GM13977 (cell line): Measurements from ENCODE around the gene NKAIN4.

Source experiments
- DNase-seq: peaks from one replicate; pipeline ENCODE4 v3.0.0; 2012; ENCODE audit warnings: low spot score
- in situ Hi-C: fragments of 300-500 bp; cut with MboI; formaldehyde crosslinking; loops from one replicate; pipeline ENCODE4 v1.12.0; 2022; ENCODE audit warnings: low sequenced_read_pairs, low pct_unique_long_range_greater_than_20kb, mixed read lengths, inconsistent platforms; ENCODE audit not compliant: unreplicated experiment
- TF ChIP-seq, protein P1 (sequence below): IDR thresholded peaks from 2 replicates; pipeline ENCODE4 v1.5.1; 2012; ENCODE audit warnings: mild to moderate bottlenecking, control low read depth; ENCODE audit not compliant: insufficient read depth; ENCODE audit errors: extremely low read depth, missing control alignments

NKAIN4 gene

DNA sequence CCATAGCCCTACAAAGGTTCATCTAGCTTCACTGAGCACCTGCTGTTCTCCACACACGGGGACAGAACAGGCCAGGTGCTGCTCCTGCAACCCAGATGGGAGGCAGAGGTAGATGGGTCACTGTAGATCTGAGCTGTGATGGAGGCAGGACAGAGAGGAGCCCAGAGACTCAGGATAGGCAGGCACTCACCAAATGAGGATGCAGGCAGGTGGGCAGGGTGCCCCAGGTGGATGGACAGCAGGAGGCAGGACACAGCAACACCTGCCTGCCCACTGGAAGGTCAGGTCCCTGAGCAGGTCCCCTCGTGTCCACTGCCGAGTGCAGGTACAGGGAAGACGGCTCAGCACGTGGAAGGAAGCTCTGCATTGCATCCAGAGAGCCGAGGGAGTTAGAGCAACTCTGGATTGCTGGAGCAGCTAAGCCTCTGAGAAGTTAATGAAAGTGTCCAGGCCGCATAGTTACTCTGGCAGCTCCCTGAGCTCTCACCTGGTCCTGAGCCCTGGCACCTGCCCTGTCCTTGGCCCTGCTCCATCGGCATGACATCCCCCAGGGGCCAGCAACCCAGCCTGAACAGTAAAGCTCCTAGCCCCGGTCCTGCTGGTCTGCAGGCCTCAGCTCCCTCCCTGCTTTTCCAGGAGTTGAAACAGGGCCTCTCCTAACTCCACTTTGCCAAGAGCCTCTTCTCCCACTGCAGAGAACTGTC is 33.4 kb downstream of the NKAIN4 start:
- no peak for DNase-seq
- in situ Hi-C loops, result no loop called here
- TF ChIP-seq, protein P1, sequence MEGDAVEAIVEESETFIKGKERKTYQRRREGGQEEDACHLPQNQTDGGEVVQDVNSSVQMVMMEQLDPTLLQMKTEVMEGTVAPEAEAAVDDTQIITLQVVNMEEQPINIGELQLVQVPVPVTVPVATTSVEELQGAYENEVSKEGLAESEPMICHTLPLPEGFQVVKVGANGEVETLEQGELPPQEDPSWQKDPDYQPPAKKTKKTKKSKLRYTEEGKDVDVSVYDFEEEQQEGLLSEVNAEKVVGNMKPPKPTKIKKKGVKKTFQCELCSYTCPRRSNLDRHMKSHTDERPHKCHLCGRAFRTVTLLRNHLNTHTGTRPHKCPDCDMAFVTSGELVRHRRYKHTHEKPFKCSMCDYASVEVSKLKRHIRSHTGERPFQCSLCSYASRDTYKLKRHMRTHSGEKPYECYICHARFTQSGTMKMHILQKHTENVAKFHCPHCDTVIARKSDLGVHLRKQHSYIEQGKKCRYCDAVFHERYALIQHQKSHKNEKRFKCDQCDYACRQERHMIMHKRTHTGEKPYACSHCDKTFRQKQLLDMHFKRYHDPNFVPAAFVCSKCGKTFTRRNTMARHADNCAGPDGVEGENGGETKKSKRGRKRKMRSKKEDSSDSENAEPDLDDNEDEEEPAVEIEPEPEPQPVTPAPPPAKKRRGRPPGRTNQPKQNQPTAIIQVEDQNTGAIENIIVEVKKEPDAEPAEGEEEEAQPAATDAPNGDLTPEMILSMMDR, result no peak

DNA sequence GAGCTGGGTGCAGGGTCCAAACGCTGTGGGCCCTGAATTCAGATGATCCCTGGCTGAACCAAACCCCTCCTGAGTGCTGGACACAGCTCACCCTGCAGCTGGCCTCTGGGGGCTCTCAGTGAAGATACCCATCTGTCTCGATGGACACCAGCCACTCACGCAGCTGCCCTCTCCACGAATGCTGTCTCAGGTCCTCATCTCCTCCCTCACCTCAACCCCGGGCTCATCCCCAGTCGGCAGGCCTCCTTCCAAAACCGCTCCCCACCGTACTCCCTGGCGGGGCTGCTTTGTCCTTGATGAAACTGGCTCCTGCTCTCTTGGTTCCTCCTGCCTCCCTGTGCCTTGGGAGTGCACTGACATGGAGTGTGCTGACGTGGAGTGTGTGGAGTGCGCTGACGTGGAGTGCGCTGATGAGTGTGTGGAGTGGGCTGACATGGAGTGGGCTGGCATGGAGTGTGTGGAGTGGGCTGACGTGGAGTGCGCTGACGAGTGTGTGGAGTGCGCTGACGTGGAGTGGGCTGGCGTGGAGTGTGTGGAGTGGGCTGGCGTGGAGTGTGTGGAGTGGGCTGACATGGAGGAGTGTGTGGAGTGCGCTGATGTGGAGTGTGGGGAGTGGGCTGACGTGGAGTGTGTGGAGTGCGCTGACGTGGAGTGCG is 34.3 kb downstream of the NKAIN4 start:
- TF ChIP-seq, protein P1, result no peak
- DNase-seq, result no peak
- in situ Hi-C loops, result no loop called here

DNA sequence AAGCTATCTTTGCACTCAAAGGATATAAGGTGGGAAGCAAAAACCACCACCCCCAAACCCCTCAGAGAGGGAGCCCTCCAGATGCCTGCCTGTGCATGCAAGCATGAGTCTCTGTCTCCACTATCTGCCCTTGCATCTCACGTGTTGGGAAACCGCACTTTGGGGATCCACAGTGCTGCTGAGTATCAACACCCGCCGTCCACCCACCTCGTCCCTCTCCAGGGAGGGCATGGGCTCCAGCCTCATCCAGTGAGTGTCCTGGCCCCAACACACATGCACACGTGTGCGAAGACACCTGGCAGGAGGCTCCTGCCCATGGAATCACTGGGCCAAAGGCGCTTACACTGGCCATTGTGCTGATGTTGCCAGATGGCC is 34.8 kb downstream of the NKAIN4 start:
- TF ChIP-seq, protein P1, result no peak
- no peak for DNase-seq
- in situ Hi-C loops, result no loop called here

DNA sequence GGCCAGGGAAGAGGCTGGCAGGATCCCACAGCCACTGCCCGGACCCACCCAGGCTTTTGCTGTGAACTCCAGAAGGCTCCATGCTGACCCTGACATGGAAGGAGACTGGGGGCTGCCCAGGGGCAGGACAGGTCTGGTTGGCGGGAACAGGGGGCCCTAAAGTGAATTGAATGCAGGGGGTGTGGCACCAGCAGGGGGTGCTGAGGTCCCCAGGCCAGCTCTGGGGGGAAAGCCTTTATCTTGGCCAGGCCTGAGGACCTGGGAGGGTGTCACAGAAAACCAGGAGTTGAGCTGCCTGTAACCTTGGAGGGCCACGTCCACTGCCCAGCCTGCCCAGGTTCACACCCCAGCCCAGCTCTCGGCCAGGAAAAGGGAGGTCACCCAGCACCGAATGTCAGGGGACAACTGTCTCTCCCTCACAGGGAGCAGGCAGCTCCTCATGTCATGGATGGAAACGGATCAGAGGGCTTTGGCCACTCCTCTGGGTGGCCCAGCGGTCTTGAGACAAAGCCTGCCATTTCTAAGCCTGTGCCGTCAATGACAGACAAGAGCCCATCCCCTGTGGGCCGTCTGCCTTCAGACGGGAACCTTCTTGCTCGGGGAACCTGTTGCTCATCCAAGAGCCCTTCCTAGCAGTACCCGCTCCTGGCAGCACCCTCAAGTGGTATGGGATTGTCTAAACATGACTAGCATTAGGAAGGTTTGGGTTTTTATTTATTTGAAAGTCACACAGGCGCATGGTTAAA is 35.4 kb downstream of the NKAIN4 start:
- in situ Hi-C loops, result no loop called here
- TF ChIP-seq, protein P1, result no peak

DNA sequence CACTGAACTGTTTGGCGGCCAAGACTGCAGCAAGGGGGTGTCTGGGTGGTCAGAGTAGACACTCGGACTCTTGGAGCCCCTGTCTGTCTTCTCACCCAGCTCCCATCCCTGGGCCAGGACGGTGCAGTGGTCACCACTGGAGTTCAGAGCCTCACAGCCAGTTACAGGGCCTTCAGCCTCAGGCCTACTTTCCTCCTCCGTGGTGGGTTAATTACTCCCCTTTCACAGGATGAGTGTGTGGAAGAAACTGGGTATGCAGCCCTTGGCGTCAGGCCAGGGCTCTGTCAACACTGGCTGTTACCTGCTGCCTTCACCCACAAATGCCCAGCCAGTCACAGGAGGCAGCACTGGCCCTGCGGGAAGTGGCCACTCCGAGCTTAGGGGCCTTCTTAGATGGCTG is 36.6 kb downstream of the NKAIN4 start:
- in situ Hi-C loops, result no loop called here
- DNase-seq, result no peak
- TF ChIP-seq, protein P1, result no peak

More for the DNA sequence above, 35.4 kb downstream of the NKAIN4 start:
- DNase-seq, result no peak

DNA sequence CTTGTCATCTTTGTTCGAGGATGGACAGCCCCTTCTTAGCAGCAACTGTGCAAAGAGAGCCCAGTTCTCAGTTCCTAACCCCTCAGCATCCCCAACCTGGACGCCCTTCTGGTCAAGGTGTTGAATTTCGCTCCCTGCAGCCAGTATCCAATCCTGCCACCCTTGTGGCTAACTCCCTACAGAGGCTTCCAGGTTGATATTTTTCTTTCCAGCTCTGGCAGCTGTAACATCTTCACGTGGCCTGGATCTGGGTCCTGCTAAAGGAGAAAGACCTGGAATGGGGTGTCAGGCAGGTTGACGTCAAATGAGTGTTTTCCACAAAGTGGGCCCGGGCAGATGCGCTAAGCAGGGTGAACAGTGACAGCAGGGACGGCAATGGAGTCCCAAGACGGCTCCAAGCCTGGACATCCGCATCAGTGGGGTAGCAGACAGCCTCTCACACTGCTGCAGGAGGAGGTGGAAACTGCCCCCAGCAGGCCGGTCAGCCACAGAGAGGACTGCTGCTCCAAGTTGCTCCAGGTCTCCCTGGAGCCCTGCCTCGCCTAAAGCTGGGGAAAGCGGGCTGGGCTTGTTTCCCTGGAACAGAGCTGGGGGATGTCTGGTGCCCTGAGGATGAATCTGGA is 37.3 kb downstream of the NKAIN4 start:
- TF ChIP-seq, protein P1, result no peak

More for the DNA sequence above, 37.3 kb downstream of the NKAIN4 start:
- in situ Hi-C loops, result no loop called here
- no peak for DNase-seq
